NCI-H2171 (cell line): ENCODE measurements around the gene OR4M1.
"Not testable (repeated sequence)": the region's sequence is repeated elsewhere in the genome, so short reads cannot be mapped to it uniquely, and the experiment has no call there.

ENCODE experiments used
- DNase-seq: peaks from one replicate; lab custom pipeline; 2025; lab: John Stamatoyannopoulos, UW

Gene OR4M1, protein sequence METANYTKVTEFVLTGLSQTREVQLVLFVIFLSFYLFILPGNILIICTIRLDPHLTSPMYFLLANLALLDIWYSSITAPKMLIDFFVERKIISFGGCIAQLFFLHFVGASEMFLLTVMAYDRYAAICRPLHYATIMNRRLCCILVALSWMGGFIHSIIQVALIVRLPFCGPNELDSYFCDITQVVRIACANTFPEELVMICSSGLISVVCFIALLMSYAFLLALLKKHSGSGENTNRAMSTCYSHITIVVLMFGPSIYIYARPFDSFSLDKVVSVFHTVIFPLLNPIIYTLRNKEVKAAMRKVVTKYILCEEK

DNA sequence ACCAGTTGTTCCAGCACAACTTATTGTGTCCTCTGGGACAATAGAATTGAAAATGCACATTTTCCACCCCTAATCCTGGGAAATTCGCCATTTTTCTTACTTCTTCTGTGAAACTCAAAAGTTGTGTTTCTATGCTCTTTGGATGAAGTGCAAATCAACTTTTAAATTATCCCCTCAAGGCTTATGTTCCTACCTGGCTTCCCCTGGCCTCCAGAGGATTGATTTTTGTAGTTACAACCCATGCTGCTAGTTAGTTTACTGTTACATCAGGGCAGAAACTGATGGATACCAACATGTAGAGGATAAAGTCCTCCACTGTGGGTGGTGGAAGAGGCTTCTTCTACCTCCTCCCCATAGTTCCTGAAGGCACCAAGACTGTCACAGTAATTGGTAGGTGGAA lies at the start of gene OR4M1:
Gene OR4M1, plus strand, starts transcription at position 301 of the 400 bp plus-strand sequence. CDS start 6,819 bp downstream, outside the sequence.
- not testable (repeated sequence) for DNase-seq

DNA sequence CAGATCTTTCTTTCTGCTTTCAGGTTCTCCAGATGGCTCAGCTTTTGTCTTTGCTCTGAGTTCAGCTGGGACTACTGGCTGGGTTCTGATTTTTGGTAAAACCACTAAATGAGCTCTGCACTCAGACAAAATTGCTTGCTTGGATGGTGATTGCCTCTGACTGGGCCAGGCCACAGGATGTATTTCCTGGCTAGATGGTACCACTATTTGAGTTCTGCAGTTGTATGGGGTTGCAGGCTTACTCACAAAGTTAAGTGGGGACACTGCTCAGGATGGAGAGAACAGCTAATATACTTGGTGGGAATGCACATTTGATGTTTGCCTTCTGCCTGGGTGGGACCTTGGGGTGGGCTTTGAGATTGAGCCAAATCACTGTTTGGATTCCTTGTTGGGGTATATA lies 43.9 kb upstream of the OR4M1 start:
- no peak for DNase-seq

DNA sequence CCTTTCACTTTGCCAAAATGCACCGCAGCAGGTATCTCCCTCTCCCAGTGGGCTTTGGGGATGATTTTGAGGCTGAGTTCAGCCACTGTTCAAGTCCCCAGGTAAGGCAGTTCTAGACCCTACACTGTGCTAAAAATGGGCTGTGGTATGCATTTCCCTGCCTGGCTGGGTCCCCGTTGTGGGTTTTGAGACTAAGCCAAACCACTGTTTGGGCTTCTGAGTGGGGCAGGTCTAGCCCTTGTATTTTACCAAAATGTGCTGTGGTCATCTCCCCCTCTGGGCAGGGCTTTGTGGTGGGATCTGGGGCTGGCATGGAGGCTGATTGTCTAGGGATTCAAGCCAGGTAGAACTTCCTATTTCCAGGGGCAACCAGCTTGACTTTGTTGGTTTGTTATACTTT lies 43.5 kb upstream of the OR4M1 start:
- DNase-seq, result no peak

DNA sequence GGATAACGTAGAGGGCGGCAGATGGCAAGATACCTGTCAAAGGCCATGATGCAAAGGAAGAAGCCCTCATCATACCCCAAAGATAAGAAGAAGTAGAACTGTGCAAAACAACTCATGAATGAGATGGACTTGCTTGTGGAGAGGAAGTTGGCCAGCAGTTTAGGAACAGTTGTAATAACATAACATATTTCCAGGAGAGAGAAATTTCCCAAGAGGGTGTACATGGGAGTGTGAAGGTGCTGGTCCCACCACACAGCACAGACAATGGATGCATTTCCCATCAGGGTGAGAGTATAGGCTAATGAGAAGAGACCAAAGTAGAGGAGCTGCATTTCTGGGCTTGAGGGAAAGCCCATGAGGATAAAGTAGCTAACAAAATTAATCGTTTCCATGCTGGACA lies 39.4 kb upstream of the OR4M1 start:
- not testable (repeated sequence) for DNase-seq

DNA sequence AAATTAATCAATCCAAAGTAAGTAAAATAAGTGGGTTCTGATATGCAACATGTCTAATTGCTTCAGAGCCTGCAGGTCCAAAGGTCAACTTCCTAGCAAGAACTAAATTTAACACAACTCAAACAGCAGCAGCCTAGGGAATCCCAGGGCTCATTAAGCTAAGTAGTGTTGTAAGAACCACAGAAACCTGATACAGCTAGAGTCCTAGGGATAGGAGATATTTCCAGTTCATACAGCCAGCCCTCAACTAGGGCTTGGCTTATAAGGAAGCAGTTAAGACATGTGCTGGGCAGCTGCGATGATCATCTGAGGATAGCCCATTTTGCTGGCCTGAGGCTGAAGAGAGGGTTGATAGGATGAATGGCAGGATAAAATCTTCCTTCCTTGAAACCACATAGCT lies 30.0 kb upstream of the OR4M1 start, which contains the start of gene OR4Q3:
Gene OR4Q3, plus strand, starts transcription at position 316 of the 400 bp plus-strand sequence.
- no peak for DNase-seq

DNA sequence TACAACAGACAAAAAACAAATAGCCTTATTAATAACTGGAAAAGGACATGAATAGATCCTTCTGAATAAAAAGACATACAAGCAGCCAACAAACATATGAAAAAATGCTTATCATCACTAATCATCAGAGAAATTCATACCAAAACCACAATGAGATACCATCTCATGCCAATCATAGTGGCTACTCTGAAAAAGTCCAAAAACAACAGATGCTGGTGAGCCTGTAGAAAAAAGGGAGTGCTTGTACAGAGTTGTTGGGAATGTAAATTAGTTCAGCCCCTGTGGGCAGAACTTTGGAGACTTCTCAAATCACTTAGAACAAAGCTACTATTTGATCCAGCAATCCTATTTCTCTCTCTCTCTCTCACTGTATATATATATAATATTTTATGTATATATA lies 21.0 kb upstream of the OR4M1 start:
- DNase-seq, result not testable (repeated sequence)

DNA sequence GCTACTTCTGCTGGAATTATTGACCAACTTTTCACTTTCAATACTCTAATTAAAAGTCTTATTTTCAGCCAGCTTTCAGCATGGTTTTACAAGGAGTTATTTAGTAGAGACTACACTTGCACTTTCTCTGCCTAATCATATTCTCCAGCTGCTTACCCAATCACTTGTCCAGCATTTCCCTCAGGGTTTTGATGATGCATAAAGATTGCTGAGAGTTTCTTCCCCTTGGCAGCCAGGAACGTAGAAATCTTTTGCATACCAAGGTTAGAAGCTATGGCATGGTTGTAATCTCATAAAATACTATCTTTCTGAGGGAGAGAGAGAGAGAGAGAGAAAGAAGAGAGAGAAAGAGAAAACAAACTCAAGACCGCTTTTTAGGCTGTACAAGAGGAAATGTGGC lies 19.1 kb upstream of the OR4M1 start:
- no peak for DNase-seq

DNA sequence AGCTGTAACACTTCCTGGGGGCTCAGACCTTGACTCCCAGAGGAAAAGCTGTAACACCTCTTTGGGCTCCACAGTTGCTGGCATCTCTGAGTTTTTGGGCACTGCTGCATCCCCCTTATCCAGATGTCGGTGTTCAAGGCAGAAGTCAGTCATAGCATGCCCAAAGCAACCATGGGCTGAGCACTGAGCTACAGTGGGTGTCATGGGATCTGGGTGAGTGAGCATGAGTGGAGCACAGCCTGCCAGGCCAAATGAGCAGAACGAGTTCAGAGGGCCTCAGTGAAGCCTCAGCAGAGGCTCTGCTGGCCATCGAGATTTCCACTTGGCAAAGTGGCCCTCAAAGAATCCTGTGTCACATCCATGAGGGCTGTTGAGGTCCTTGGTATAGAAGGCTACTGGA lies 1.8 kb upstream of the OR4M1 start:
- not testable (repeated sequence) for DNase-seq

DNA sequence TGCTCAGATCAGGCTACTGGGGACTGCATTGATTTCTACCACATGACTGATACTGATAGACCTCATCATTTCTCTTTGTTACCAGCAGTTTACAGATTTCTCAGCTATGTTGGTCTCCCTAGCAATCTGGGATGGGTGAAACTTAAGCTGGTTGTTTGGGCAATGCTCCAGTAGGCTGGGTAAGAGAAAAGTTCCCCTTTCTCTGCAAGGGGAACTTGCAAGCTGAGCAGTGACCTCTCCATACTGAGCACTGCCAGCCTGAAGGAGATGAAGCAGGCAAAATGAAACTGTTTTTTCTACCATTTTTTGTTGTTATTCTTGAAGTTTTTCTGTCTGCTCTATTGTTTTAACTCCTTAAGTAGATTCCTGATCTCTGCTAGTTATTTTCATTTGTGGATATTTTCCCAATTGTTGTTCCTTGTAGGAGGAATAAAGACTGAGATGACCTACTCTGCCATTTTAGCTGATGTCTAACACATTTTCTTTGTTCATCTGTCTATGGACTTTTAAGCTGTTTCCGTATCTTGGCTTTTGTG lies 1.3 kb upstream of the OR4M1 start:
- DNase-seq, result no peak

DNA sequence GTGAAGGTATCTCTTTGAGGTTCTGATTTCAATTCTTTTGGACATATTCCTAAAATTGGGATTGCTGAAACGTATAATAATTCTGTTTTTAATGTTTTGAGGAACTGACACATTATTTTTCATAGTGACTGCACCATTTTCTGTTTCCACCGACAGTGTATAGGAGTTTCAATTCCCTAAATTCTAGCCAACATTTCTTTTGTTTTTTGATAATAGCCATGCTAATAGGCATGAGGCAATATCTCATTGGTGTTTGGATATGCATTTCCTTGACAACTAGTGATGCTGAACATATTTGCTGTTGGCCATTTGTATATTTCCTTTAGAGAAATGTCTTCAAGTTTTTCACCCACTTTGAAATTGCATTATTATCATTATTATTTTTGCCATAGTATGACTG lies 850 bp upstream of the OR4M1 start:
- DNase-seq, result not testable (repeated sequence)

DNA sequence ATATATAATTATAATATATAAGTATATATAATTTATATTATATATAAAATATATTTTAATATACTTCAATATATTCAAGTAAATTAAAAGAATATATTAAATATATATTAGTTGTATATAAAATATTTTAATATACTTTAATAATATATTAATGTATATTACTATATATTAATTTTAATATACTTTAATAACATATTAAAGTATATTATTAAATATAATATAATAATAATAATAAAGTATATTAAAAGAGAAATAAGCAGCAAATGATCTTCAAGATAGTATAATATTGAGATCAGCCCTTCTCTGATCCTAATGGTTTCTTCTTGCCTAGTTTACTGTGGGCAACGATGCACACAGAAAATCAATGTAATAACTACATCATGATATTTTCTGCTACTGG lies 2.3 kb downstream of the OR4M1 start:
- no peak for DNase-seq

DNA sequence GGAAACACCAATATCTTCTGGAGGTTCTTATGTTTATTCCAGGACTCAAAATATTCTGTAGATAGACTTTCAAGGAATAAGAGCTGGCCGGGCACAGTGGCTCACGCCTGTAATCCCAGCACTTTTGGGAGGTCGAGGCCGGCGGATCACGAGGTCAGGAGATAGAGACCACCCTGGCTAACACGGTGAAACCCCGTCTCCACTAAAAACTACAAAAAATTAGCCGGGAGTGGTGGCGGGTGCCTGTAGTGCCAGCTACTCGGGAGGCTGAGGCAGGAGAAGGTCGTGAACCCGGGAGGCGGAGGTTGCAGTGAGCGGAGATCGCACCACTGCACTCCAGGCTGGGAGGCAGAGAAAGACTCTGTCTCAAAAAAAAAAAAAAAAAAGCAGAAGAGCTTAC lies 12.5 kb downstream of the OR4M1 start:
- not testable (repeated sequence) for DNase-seq

DNA sequence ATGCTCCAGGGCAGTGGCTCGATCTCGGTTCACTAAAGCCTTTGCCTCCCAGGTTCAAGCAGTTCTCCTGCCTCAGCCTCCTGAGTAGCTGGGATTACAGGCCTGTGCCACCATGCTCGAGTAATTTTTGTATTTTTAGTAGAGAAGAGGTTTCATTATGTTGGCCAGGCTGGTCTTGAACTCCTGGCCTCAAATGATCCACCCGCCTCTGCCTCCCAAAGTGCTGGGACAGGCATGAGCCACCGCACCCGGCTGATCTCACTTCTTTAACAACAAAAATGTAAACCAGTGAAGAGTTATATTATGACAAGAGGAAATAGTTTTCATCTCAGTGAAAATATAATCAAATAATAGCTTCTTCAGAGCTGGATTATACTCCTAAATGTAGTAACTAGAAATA lies 14.0 kb downstream of the OR4M1 start:
- DNase-seq, result not testable (repeated sequence)

DNA sequence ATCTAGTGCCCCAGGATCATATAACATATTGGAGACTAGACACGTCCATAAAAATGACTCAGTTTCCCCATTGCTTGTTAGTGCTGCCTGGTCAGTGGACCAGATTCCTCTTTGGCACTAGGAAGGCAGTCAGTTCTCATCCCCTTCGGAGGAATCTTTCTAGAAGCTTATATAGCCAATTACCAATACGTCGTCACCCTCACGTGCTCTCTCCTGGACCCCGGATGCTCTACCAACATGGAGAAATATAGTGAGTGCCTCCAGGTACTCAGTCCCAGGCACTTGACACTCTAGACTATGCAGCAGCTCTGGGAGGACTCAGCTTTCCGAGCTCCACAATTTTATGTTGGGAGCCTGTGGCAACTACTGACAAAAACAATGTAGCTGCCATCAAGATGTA lies 14.8 kb downstream of the OR4M1 start:
- DNase-seq, result not testable (repeated sequence)

DNA sequence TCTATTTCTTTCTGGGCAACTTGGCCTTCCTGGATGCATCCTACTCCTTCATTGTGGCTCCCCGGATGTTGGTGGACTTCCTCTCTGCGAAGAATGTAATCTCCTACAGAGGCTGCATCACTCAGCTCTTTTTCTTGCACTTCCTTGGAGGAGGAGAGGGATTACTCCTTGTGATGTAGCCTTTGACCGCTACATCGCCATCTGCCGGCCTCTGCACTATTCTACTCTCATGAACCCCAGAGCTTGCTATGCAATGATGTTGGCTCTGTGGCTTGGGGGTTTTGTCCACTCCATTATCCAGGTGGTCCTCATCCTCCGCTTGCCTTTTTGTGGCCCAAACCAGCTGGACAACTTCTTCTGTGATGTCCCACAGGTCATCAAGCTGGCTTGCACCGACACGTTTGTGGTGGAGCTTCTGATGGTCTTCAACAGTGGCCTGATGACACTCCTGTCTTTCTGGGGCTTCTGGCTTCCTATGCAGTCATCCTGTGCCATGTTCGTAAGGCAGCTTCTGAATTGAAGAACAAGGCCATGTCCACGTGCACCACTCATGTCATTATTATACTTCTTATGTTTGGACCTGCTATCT lies 23.3 kb downstream of the OR4M1 start:
- DNase-seq, result not testable (repeated sequence)

DNA sequence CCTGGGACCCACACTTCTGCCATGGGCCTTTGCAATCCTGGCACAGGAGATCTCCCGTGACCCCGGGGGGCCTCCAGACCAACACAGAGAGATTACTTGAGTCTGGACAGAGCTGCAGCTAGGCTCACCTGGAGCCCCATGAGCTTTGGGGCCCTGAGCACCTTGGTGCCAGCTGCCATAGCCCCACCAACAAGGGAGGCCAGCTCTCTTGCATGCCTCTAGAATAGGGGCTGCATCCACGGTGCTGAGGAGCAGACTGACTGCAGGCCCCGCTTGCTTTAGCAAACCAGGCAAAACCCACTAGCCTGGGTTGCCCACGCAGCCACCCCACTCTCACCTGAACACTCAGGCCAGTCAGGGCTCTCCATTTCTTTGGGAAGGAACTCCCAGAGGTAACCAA lies 26.6 kb downstream of the OR4M1 start:
- no peak for DNase-seq

DNA sequence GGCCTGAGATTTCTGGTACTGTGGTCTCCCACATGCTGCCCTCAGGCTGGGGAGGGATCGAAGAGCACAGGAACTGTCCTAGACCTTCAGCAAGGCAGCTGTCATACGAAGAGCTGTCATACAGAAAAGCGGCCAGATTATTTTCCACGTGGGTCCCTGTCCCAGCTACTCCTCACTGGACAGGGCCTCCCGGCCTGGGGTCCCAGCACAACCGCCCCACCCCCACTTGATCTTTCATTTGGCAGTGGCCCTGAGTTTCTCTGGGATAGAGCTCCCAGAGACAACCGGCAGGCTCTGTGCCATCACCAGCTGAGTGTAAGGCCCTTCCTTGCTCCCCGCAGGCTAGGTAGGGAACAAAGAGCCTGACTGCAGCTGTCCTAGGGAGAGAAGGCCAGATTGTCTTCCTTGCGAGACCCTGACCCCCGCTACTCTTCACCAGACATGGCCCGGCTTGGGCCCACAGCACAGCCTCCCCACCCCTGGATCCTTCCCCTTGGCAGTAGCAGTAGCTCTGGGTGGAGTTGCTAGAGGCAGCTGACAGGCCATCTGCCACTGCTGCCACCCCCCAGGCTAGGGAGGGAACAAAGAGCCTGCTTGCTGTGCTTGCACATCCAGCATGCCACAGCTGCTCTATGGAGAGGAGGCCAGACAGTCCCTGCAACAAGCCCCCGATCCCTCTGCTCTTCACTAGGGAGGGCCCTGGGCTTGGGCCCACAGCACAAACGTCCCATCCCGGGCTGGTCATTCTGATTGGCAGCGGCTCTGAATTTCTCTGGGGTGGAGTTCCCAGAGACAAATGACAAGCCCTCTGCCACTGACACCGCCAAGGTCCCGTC lies 27.2 kb downstream of the OR4M1 start:
- DNase-seq, result peak; percentile 91

DNA sequence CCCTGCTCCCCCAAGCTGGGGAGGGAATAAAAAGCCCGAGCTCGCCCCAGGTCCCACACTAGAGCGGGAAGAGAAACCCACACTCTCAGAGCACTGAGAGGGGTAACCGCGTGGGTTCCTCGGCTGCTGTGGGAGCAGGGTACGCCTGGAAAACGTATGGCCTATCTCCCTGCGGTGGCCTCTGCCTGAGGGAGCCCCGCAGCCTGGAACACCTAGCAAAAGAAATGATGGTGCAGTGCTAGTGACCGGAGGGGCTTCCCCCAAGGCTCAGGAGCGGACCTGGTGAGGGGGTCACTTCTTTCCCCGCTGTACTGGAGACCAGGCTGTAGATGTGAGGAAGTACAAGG lies 27.8 kb downstream of the OR4M1 start:
- DNase-seq, result no peak

DNA sequence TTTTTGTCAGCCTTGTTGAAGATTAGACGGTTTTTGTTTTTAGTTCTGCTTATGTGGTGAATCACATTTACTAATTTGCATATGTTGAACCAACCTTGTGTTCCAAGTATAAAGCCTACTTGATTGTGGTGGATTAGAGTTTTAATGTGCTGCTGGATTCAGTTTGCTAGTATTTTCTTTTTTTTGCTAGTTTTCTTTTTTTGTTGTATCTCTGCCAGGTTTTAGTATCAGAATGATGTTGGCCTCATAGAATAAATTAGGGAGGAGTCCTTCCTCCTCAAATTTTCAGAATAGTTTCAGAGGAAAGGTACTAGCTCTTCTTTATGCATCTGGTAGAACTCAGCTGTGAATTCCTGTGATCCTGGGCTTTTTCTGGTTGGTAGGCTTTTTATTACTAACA lies 30.2 kb downstream of the OR4M1 start, which contains the start of gene OR4N2:
Gene OR4N2, plus strand, starts transcription at position 301 of the 400 bp plus-strand sequence. CDS start 23,679 bp downstream, outside the sequence.
- DNase-seq, result not testable (repeated sequence)

DNA sequence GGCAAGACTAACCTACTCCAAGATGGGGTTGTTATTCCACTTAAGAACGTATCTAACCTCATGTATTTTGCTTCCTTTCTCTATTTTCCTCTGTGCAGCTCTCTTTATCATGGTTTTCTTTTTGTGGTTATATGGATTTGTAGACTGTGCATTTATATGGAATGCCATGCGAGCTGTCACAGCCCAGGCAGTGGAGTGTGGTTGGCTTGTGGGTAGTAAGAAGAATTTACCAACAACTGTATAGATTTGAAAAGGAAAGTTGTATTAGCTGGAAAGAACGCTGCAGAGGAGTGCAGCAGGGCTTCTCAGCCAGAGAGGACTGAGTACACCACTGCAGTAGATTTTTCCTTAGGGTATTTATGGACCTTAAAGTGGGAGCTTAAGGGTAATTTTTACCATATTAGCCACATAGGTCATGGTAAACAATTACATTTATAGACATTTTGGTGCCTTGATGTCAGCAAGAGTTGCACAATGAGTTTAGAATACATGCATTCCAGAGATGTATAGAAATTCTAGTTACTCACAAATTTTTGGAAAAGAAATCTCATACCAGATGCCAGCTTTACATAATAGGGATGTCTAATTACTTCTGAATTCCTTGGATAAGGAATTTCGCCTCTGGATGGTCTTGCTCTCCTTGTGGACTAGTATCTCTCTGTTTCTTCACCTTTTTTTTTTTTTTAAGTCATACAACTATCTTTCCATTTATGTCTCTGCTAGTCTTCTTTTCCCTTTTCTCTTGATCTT lies 40.0 kb downstream of the OR4M1 start:
- not testable (repeated sequence) for DNase-seq

DNA sequence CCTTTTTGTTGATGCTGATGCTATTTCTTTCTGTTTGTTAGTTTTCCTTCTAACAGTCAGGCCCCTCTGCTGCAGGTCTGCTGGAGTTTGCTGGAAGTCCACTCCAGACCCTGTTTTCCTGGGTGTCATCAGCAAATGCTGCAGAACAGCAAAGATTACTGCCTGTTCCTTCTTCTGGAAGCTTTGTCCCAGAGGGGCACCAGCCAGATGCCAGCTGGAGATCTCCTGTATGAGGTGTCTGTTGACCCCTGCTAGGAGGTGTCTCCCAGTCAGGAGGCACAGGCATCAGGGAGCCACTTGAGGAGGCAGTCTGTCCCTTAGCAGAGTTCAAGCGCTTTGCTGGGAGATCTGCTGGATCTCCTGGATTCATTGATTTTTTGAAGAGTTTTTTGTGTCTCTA lies 46.6 kb downstream of the OR4M1 start:
- not testable (repeated sequence) for DNase-seq

DNA sequence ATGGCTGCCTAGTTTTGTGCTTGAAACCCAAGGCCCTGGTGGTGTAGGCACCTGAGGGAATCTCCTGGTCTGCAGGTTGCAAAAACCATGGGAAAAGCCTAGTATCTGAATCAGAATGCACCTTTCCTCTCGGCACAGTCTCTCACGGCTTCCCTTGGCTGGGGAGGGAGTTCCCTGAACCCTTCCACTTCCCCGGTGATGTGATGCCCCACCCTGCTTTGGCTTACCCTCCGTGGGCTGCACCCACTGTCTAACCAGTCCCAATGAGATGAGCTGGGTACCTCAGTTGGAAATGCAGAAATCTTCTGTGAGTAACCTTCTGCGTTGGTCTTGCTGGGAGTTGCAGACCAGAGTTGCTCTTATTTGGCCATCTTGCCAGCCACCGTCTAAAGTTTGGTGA lies 47.7 kb downstream of the OR4M1 start:
- DNase-seq, result not testable (repeated sequence)
